Muscle layer of colon (tissue), 2 donors: ENCODE measurements around the gene GSDME.
A peak's percentile ranks its signal among the peaks of the same experiment; 100 is the strongest.
"Not testable (repeated sequence)": the region's sequence is repeated elsewhere in the genome, so short reads cannot be mapped to it uniquely, and the experiment has no call there.

Experiments
- H3K27ac ChIP-seq: one replicate; pipeline ENCODE4 v1.7.0; 2013; ENCODE audit warnings: low read depth, mild to moderate bottlenecking, low read length, moderate library complexity
- H3K27me3 ChIP-seq, 2 donors: one replicate each; pipeline ENCODE4 v1.7.0; 2013; ENCODE audit warnings: low read length in 2 of 2, mild to moderate bottlenecking in 2 of 2; ENCODE audit not compliant: insufficient read depth in 2 of 2, control insufficient read depth in 1 of 2
- H3K36me3 ChIP-seq: one replicate; pipeline ENCODE4 v1.7.0; 2013; ENCODE audit warnings: mild to moderate bottlenecking, low read length; ENCODE audit not compliant: insufficient read depth
- H3K4me1 ChIP-seq: one replicate; pipeline ENCODE4 v1.7.0; 2013; ENCODE audit warnings: mild to moderate bottlenecking, low read length; ENCODE audit not compliant: insufficient read depth
- H3K4me3 ChIP-seq, 2 donors: one replicate each; pipeline ENCODE4 v1.7.0; 2013; ENCODE audit warnings: low read length in 2 of 2, low read depth in 1 of 2, mild to moderate bottlenecking in 1 of 2, moderate library complexity in 1 of 2
- H3K9ac ChIP-seq: one replicate; pipeline ENCODE4 v1.7.0; 2013; ENCODE audit warnings: low read length
- H3K9me3 ChIP-seq: one replicate; pipeline ENCODE4 v1.7.0; 2013; ENCODE audit warnings: mild to moderate bottlenecking, low read length
- donor health status: abdominal sarcoma.
- donor health status: Adenocarcinoma of cecum.

Gene GSDME

DNA sequence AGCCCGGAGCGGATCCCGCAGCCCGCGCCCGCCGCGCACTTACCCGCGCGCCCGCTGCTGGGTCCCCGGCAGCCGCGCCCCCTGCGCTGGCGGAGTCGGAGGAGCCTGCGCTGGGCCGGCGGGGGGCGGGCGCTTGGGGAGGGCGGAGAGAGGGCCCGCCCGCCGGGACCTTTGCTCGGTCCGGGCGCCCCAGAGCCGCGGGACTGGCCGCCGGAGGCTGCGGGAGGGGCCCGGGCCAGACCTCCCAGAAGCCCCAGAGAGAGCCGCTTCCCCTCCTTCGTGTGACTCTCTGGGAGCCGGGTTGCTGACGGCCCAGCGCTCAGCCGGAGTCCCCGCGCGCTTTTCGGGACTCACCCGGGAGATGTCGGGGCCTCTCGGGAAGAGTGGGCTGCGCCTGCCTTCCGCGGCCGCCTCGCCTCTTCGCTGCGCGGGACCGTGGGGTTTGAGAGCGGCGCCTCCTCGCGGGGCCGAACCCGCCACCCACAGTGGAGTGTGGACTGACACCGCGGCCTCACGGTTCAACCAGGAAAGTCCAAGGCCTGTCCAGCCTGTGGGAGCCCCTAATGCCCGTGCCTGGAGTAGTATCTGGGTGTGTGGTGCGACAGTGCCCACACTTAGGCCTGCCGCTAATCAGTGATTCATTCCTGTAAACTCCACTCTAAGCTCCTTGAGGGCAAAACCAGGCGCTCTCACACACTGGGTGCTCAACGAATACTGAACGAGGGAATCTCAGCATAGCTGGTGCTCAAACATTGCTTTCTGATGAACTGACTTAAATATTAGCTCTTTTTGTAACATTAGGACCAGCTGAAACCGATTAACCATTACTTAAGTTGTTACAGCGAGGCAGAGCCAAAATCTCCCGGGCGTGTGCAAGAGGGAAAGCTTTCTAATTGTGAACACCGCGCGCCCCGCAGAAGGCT, at the start of gene GSDME:
Gene GSDME, minus strand, starts transcription at position 112 of the 923 bp plus-strand sequence. CDS start 7,690 bp downstream, outside the sequence.
- H3K27me3 ChIP-seq, result no peaks in the 10 kb centered on the region
- H3K27ac ChIP-seq, result peak within 1 kb of the TSS; percentile 89
- H3K9ac ChIP-seq, result peak within 1 kb of the TSS; percentile 63
- H3K4me1 ChIP-seq, result no peaks in the 10 kb centered on the region
- peak within 1 kb of the TSS; percentile 75 to 82 for H3K4me3 ChIP-seq
- H3K9me3 ChIP-seq, result no peaks in the 10 kb centered on the region
- no peaks in the 10 kb centered on the region for H3K36me3 ChIP-seq

DNA sequence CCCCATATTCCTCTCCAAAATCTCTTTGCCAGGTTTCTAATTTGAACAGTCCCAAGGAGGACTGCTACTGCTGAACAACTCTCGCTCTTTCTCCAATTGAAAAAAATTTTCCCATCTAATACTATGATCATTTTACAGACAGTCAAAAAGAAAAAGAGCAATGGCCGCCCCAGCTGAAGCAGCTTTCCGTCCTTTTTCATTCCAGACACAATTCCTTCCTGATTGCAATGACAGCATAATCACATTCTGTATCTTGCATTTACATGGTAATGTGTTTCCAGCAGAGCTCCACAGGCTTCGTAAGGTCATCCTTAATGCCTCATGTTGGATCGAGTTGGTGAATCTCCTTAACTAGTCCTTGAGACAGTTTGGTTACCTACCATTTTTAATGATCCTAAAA, 45.0 kb upstream of the GSDME start:
- Histone ChIP-seq H3K4me3 (no peak overlapping the region), H3K9ac (no peak overlapping the region), H3K4me1 (no peaks in the 10 kb centered on the region), H3K9me3 (no peaks in the 10 kb centered on the region), H3K27me3 (no peaks in the 10 kb centered on the region), H3K27ac (no peak overlapping the region), H3K36me3 (no peaks in the 10 kb centered on the region)

DNA sequence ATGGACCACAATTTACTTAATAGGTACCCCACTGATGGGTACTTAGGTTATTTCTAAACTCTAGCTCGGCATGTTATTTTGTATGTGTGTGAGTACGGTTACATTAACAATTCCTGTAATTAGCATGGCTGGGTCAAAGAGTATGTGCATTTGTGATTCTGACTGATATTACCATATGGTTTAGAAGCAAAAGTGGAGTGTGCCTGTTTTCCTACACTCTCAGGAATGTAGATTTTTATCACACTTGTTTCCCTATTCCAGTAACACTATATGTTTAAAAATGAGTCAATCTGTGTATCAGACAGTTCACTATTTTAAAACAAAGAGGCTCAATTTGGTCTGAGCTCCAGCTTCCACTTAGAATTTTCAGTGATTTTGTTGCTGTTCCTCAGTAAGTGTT, 44.6 kb upstream of the GSDME start:
- no peaks in the 10 kb centered on the region for H3K9me3 ChIP-seq
- H3K4me1 ChIP-seq, result no peaks in the 10 kb centered on the region
- no peak overlapping the region for H3K9ac ChIP-seq
- no peak overlapping the region for H3K27ac ChIP-seq
- H3K27me3 ChIP-seq, result no peaks in the 10 kb centered on the region
- H3K36me3 ChIP-seq, result no peaks in the 10 kb centered on the region
- no peak overlapping the region for H3K4me3 ChIP-seq

DNA sequence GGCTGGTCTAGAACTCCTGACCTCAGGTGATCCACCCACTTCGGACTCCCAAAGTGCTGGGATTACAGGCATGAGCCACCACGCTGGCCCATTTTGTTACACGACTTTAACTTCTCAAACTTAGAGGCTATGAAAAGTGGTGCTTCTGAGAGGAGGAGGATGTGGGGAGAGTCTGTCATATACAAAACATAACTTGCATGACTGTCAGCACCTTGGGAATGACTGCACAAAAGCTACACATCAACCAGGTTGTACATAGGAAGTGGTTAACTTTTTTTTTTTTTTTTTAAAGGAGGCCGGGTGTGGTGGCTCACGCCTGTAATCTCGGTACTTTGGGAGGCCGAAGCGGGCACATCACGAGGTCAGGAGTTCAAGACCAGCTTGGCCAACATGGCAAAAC, 43.4 kb upstream of the GSDME start:
- Histone ChIP-seq H3K9ac (no peak overlapping the region), H3K4me3 (no peak overlapping the region), H3K36me3 (no peaks in the 10 kb centered on the region), H3K27ac (no peak overlapping the region), H3K4me1 (no peaks in the 10 kb centered on the region), H3K27me3 (no peaks in the 10 kb centered on the region), H3K9me3 (no peaks in the 10 kb centered on the region)

- Histone ChIP-seq H3K4me3 (no peak overlapping the region), H3K27ac (no peak overlapping the region), H3K36me3 (no peaks in the 10 kb centered on the region), H3K4me1 (no peaks in the 10 kb centered on the region), H3K27me3 (no peaks in the 10 kb centered on the region), H3K9me3 (no peaks in the 10 kb centered on the region), H3K9ac (no peak overlapping the region)
Observed at GRCh38 chr7:24800073-24800472, 42.8 kb upstream of the GSDME start.

- Histone ChIP-seq H3K36me3 (no peaks in the 10 kb centered on the region), H3K4me3 (no peak overlapping the region), H3K27ac (no peak overlapping the region), H3K27me3 (no peaks in the 10 kb centered on the region), H3K9me3 (no peaks in the 10 kb centered on the region), H3K4me1 (no peaks in the 10 kb centered on the region), H3K9ac (no peak overlapping the region)
Observed at GRCh38 chr7:24799506-24799905, 42.2 kb upstream of the GSDME start.

GRCh38 chr7:24798261-24798660, 41.0 kb upstream of the GSDME start:
- no peaks in the 10 kb centered on the region for H3K27me3 ChIP-seq
- H3K4me3 ChIP-seq, result no peak overlapping the region

DNA sequence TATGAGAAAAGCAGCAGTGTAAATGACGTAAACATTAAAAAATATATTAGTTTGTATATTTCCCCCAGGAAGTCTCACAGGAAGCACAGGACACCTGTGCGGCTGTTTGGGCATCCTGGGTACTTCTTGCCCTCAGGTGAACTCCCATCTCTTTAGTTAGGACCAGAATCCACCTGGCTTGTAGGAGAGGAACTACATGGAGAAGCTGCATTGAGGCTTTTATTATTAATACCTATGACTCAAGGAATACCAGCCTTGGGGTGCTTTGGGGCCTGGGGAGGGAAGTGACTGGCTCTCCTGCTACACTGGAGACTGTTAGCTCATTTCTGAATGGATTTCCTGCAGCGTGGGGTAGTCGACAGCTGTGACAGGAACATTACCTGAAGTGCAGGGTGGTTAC, 40.0 kb upstream of the GSDME start:
- Histone ChIP-seq H3K27ac (no peak overlapping the region), H3K4me3 (no peak overlapping the region), H3K9me3 (no peaks in the 10 kb centered on the region), H3K36me3 (no peaks in the 10 kb centered on the region), H3K4me1 (no peaks in the 10 kb centered on the region), H3K9ac (no peak overlapping the region), H3K27me3 (no peaks in the 10 kb centered on the region)

More at GRCh38 chr7:24798261-24798660, 41.0 kb upstream of the GSDME start:
- Histone ChIP-seq H3K9ac (no peak overlapping the region), H3K4me1 (no peaks in the 10 kb centered on the region), H3K27ac (no peak overlapping the region), H3K9me3 (no peaks in the 10 kb centered on the region), H3K36me3 (no peaks in the 10 kb centered on the region)

DNA sequence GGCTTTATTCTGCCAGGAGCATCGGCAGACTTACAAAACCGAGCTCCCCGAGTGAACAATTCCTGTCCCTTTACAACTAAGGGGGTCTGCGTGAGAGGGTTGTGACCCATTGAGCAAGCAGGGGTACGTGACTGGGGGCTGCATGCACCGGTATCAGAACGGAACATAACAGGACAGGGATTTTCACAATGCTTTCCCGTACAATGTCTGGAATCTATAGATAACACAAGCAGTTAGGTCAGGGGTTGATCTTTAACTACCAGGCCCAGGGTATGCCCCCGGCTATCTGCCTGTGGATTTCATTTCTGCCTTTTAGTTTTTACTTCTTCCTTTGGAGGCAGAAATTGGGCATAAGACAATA, 38.1 kb upstream of the GSDME start:
- no peak overlapping the region for H3K9ac ChIP-seq
- no peaks in the 10 kb centered on the region for H3K9me3 ChIP-seq
- H3K4me3 ChIP-seq, result no peak overlapping the region
- no peaks in the 10 kb centered on the region for H3K4me1 ChIP-seq
- no peaks in the 10 kb centered on the region for H3K27me3 ChIP-seq
- H3K27ac ChIP-seq, result no peak overlapping the region
- no peaks in the 10 kb centered on the region for H3K36me3 ChIP-seq

- not testable (repeated sequence) for H3K27ac ChIP-seq, H3K9me3 ChIP-seq, H3K36me3 ChIP-seq, H3K27me3 ChIP-seq, H3K9ac ChIP-seq, H3K4me1 ChIP-seq, H3K4me3 ChIP-seq
Observed at GRCh38 chr7:24794751-24795406, 37.6 kb upstream of the GSDME start.

GRCh38 chr7:24793982-24794648, 36.9 kb upstream of the GSDME start:
- Histone ChIP-seq H3K27ac (no peak overlapping the region), H3K4me3 (no peak overlapping the region), H3K4me1 (no peaks in the 10 kb centered on the region), H3K27me3 (no peaks in the 10 kb centered on the region), H3K36me3 (no peaks in the 10 kb centered on the region), H3K9me3 (no peaks in the 10 kb centered on the region), H3K9ac (no peak overlapping the region)
